HepG2 (cell line): ENCODE measurements around the gene DPM1. TPM values are rescaled to one million over a fixed set of nuclear protein-coding genes. Genes with fewer than 3 reads are reported as not detected.
A peak's percentile ranks its signal among the peaks of the same experiment; 100 is the strongest.

ENCODE experiments used
- BCL6 ChIP-seq: IDR thresholded peaks from 2 replicates; pipeline ENCODE4 v1.6.1; 2016; ENCODE audit warnings: missing genetic modification reagents, missing compliant biosample characterization
- CHD2 ChIP-seq: IDR thresholded peaks from 2 replicates; pipeline ENCODE4 v1.6.1; 2011; ENCODE audit warnings: low read depth, low read length, improper control_type of control experiment
- ELF1 ChIP-seq: sonication (generic); formaldehyde crosslinking; IDR thresholded peaks from 2 replicates; pipeline ENCODE4 v1.4.0; 2020; ENCODE audit warnings: missing genetic modification reagents
- ELF3 ChIP-seq: IDR thresholded peaks from 2 replicates; pipeline ENCODE4 v1.6.1; 2016; ENCODE audit warnings: missing genetic modification reagents, missing compliant biosample characterization
- HNF4A ChIP-seq: sonication (generic); formaldehyde crosslinking; IDR thresholded peaks from 2 replicates; pipeline ENCODE4 v1.4.0; 2020; ENCODE audit warnings: missing genetic modification reagents
- KDM5A ChIP-seq: fragments of 200-600 bp; sonication (generic); IDR thresholded peaks from 2 replicates; pipeline ENCODE4 v1.7.0; 2018; ENCODE audit warnings: antibody characterized with exemption, mild to moderate bottlenecking, low read length, borderline replicate concordance
- MTF1 ChIP-seq: sonication (generic); formaldehyde crosslinking; IDR thresholded peaks from 2 replicates; pipeline ENCODE4 v1.5.0; 2020; ENCODE audit warnings: missing genetic modification reagents
- MYC ChIP-seq: sonication (generic); formaldehyde crosslinking; IDR thresholded peaks from 2 replicates; pipeline ENCODE4 v1.9.0; 2021; ENCODE audit warnings: missing genetic modification reagents, borderline replicate concordance
- NFE2L2 ChIP-seq: fragments of 150-350 bp; IDR thresholded peaks from 2 replicates; pipeline ENCODE4 v1.6.1; 2014; ENCODE audit warnings: low read length
- RFX5 ChIP-seq: IDR thresholded peaks from 2 replicates; pipeline ENCODE4 v1.6.1; 2011; ENCODE audit warnings: low read depth, low read length, improper control_type of control experiment
- SKI ChIP-seq: fragments of 450-650 bp; IDR thresholded peaks from one replicate; pipeline ENCODE4 v1.6.1; 2018; ENCODE audit warnings: mild to moderate bottlenecking; ENCODE audit not compliant: partially characterized antibody
- SYNCRIP ChIP-seq: fragments of 200-400 bp; formaldehyde crosslinking; IDR thresholded peaks from 2 replicates; pipeline ENCODE4 v1.6.1; 2018; ENCODE audit warnings: mild to moderate bottlenecking, low read depth, low read length; ENCODE audit not compliant: insufficient read depth
- TBX2 ChIP-seq: sonication (generic); formaldehyde crosslinking; IDR thresholded peaks from 2 replicates; pipeline ENCODE4 v1.5.0; 2020; ENCODE audit warnings: missing genetic modification reagents, mild to moderate bottlenecking, borderline replicate concordance
- ZC3H4 ChIP-seq: sonication (generic); formaldehyde crosslinking; IDR thresholded peaks from 2 replicates; pipeline ENCODE4 v1.4.0; 2020; ENCODE audit warnings: missing genetic modification reagents, borderline replicate concordance
- ZKSCAN5 ChIP-seq: sonication (generic); formaldehyde crosslinking; IDR thresholded peaks from 2 replicates; pipeline ENCODE4 v1.5.1; 2020; ENCODE audit warnings: mild to moderate bottlenecking, missing genetic modification reagents
- ZNF431 ChIP-seq: sonication (generic); formaldehyde crosslinking; IDR thresholded peaks from 2 replicates; pipeline ENCODE4 v1.9.0; 2022; ENCODE audit warnings: missing genetic modification reagents, low read depth, mild to moderate bottlenecking, borderline replicate concordance
- polyA plus RNA-seq, 8 experiments: library from polyadenylated mRNA; depleted of rRNA in 3 of 8; stranded (reverse) in 7 of 8; unstranded in 1 of 8; fragments of >200 nt; fragmentation: Illumina TruSeq in 4 of 8; extraction: Trizol in 4 of 8; gene quantifications; 2 replicates each; pipeline versions ENCODE4 v1.2.1 to v1.2.3, GENCODE V29; 2011 to 2016; ENCODE audit warnings: low read depth in 4 of 8, missing spikeins in 1 of 8, mixed read lengths in 1 of 8; ENCODE audit not compliant: insufficient read depth in 1 of 8
- total RNA-seq, 5 experiments: library from RNA; depleted of rRNA; stranded (reverse); fragments of >200 nt; fragmentation: Illumina TruSeq; extraction: Trizol; gene quantifications; 2 replicates each; pipeline ENCODE4 v1.2.3, GENCODE V29; 2016; ENCODE audit warnings: low read depth in 1 of 5
- TF ChIP-seq, protein P1 (sequence below): fragments of 450-650 bp; IDR thresholded peaks from 2 replicates; pipeline ENCODE4 v1.6.1; 2017; ENCODE audit warnings: mild to moderate bottlenecking
- TF ChIP-seq, protein P2 (sequence below): sonication (generic); formaldehyde crosslinking; IDR thresholded peaks from 2 replicates; pipeline ENCODE4 v1.5.0; 2020; ENCODE audit warnings: missing genetic modification reagents
- TF ChIP-seq, protein P3 (sequence below): sonication (generic); formaldehyde crosslinking; IDR thresholded peaks from 2 replicates; pipeline ENCODE4 v1.8.0; 2022; ENCODE audit warnings: mild to moderate bottlenecking, missing genetic modification reagents, moderate library complexity
- TF ChIP-seq, protein P4 (sequence below): sonication (generic); formaldehyde crosslinking; IDR thresholded peaks from 2 replicates; pipeline ENCODE4 v1.4.0; 2020; ENCODE audit warnings: mild to moderate bottlenecking, low read depth, missing genetic modification reagents
- TF ChIP-seq, protein P5 (sequence below): sonication (generic); formaldehyde crosslinking; IDR thresholded peaks from 2 replicates; pipeline ENCODE4 v1.4.0; 2020; ENCODE audit warnings: missing genetic modification reagents, low read depth, mild to moderate bottlenecking, borderline replicate concordance

DPM1 gene
- total and polyA plus RNA-seq, 2 of the 13 experiments (the other 11 are each of a cell fraction or from before 2014, with no cell fraction given) = 83.2 to 161 TPM

DNA sequence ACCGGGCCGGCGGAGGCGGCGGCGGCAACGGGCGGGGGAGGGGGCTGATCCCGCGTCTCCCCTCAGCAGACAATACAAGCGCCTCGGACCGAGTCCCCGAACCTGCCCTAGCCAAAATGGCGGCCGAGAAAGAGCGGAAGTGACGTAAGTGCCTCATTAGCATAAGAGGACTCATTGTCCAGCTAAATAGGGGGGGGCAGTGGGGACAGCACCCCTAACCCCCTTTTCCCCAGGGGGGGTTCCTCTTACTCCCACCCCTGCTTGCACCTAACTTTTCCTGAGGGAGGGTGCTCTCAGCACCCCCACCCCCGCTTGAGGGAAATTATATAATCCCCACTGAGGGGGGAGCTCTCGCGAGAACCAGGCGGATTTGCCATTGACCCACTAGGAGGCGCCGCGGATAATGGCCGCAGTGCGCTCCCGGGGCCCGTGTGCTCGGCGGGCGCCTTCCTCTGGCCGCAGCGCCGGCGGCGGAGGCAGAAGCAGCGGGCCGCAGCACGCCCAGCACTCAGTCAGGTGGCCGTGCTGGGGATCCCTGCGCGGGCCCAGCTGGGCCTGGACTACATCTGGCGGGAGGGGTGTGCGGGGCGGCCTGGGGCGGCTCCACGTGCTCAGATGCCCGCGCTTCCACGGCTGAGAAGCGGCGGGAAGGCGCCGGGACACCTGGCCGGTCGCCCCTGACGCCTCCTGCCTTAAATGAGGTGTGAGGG lies 26.9 kb downstream of the DPM1 start, which contains the start of gene ADNP (continued):
- TF ChIP-seq MYC (CRISPR knock-in tag) (0 out of 2 replicates have a peak, but pooled peaks have one; percentile 1), BCL6 (CRISPR knock-in tag) (0 out of 2 replicates have a peak, but pooled peaks have one; percentile 12), ZKSCAN5 (CRISPR knock-in tag) (no peak), NFE2L2 (no peak), CHD2 (peak; percentile 14; the same call in 1 of the 2 replicates), ZNF431 (CRISPR knock-in tag) (no peak), MTF1 (CRISPR knock-in tag) (no peak), SKI (no peak), KDM5A (no peak), RFX5 (no peak), HNF4A (CRISPR knock-in tag) (no peak), ELF3 (peak; percentile 31; the same call in 1 of the 2 replicates), SYNCRIP (no peak), TBX2 (peak; percentile 46; the same call in 1 of the 2 replicates), ZC3H4 (CRISPR knock-in tag) (0 out of 2 replicates have a peak, but pooled peaks have one; percentile 22), ELF1 (CRISPR knock-in tag) (no peak)
- TF ChIP-seq, protein P1, sequence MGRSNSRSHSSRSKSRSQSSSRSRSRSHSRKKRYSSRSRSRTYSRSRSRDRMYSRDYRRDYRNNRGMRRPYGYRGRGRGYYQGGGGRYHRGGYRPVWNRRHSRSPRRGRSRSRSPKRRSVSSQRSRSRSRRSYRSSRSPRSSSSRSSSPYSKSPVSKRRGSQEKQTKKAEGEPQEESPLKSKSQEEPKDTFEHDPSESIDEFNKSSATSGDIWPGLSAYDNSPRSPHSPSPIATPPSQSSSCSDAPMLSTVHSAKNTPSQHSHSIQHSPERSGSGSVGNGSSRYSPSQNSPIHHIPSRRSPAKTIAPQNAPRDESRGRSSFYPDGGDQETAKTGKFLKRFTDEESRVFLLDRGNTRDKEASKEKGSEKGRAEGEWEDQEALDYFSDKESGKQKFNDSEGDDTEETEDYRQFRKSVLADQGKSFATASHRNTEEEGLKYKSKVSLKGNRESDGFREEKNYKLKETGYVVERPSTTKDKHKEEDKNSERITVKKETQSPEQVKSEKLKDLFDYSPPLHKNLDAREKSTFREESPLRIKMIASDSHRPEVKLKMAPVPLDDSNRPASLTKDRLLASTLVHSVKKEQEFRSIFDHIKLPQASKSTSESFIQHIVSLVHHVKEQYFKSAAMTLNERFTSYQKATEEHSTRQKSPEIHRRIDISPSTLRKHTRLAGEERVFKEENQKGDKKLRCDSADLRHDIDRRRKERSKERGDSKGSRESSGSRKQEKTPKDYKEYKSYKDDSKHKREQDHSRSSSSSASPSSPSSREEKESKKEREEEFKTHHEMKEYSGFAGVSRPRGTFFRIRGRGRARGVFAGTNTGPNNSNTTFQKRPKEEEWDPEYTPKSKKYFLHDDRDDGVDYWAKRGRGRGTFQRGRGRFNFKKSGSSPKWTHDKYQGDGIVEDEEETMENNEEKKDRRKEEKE = no peak
- TF ChIP-seq, protein P2, sequence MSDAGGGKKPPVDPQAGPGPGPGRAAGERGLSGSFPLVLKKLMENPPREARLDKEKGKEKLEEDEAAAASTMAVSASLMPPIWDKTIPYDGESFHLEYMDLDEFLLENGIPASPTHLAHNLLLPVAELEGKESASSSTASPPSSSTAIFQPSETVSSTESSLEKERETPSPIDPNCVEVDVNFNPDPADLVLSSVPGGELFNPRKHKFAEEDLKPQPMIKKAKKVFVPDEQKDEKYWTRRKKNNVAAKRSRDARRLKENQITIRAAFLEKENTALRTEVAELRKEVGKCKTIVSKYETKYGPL (CRISPR knock-in tag) = peak; percentile 89
- TF ChIP-seq, protein P3, sequence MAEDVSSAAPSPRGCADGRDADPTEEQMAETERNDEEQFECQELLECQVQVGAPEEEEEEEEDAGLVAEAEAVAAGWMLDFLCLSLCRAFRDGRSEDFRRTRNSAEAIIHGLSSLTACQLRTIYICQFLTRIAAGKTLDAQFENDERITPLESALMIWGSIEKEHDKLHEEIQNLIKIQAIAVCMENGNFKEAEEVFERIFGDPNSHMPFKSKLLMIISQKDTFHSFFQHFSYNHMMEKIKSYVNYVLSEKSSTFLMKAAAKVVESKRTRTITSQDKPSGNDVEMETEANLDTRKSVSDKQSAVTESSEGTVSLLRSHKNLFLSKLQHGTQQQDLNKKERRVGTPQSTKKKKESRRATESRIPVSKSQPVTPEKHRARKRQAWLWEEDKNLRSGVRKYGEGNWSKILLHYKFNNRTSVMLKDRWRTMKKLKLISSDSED (CRISPR knock-in tag) = 0 out of 2 replicates have a peak, but pooled peaks have one; percentile 72
- TF ChIP-seq, protein P4, sequence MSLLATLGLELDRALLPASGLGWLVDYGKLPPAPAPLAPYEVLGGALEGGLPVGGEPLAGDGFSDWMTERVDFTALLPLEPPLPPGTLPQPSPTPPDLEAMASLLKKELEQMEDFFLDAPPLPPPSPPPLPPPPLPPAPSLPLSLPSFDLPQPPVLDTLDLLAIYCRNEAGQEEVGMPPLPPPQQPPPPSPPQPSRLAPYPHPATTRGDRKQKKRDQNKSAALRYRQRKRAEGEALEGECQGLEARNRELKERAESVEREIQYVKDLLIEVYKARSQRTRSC = no peak
- TF ChIP-seq, protein P5, sequence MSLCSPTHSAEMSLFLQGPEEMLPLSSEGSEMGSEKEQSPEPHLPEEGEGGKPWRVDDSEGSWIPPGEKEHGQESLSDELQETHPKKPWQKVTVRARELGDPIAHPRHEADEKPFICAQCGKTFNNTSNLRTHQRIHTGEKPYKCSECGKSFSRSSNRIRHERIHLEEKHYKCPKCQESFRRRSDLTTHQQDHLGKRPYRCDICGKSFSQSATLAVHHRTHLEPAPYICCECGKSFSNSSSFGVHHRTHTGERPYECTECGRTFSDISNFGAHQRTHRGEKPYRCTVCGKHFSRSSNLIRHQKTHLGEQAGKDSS = peak; percentile 94
